ENCODE measurements around the gene RAD23A.
"Not testable (repeated sequence)": the region's sequence is repeated elsewhere in the genome, so short reads cannot be mapped to it uniquely, and the experiment has no call there.

Gene RAD23A

DNA sequence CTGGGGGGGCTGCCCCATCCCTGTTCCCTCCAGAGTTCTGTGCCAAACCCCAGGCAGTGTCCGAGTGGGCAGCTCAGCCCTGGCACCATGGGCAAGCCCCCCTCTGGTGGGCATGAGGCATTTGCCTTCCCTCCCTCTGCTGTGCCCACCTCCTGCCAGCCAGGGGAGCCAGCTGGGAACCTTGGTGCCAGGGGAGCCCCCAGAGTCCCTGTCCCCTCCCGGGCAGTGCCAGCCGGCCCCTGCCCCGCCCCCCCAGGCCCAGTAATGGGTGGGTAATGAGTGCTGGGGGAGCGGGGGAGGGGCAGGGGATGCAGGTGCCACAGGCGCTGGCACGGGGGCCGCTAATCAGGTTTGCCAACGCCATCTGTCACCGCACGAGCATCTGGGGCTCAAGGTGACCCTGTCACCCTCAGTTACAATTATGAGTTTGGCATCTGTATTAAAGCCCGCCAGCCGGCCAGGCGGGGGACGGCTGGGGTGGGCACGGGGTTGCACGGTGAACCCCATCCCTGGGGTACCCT, 29.6 kb downstream of the RAD23A start:
- no peak overlapping the region for H3K4me3 Mint-ChIP-seq
- TF ChIP-seq CTCF (IDR thresholded peaks at IDR 0.05; ENCODE audit: unreplicated experiment in 3 of 3) = no peak
- peaks cover 33% of the 10 kb centered on the region for H3K27me3 Mint-ChIP-seq (ENCODE audit: low read depth)
- H3K27ac Mint-ChIP-seq = no peak overlapping the region
- no peaks in the 10 kb centered on the region for H3K36me3 Mint-ChIP-seq (ENCODE audit: low read depth)
- no peaks in the 10 kb centered on the region for H3K9me3 Mint-ChIP-seq
- no peaks in the 10 kb centered on the region for H3K4me1 Mint-ChIP-seq

DNA sequence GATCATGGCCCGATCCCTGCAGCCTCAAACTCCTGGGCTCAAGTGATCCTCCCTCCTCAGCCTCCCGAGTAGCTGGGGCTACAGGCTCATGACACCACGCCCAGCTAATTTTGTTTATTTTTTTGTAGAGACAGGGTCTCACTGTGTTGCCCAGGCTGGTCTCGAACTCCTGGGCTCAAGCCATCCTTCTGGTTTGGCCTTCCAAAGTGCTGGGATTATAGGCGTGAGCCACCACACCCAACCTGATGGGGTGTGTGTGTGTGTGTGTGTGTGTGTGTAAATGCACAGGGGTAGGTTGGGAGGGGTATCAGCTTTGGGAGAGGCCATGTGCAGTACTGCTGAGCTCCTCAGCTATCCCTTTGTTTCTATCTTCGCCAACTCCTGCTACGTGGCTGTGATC, 30.4 kb downstream of the RAD23A start:
- H3K4me3 Mint-ChIP-seq; H3K4me1 Mint-ChIP-seq; H3K27ac Mint-ChIP-seq; H3K9me3 Mint-ChIP-seq; H3K36me3 Mint-ChIP-seq (ENCODE audit: low read depth): not testable (repeated sequence)
- H3K27me3 Mint-ChIP-seq (ENCODE audit: low read depth) = peaks cover 33% of the 10 kb centered on the region

- no peak overlapping the region for H3K27ac Mint-ChIP-seq
- H3K4me3 Mint-ChIP-seq = no peak overlapping the region
- TF ChIP-seq CTCF (IDR thresholded peaks at IDR 0.05; ENCODE audit: unreplicated experiment in 3 of 3) = no peak
- H3K36me3 Mint-ChIP-seq (ENCODE audit: low read depth) = no peaks in the 10 kb centered on the region
- H3K27me3 Mint-ChIP-seq (ENCODE audit: low read depth) = peaks cover 27% of the 10 kb centered on the region
- peaks cover 3% of the 10 kb centered on the region for H3K4me1 Mint-ChIP-seq
- H3K9me3 Mint-ChIP-seq = no peaks in the 10 kb centered on the region
Measured at GRCh38 chr19:12979974-12980373, 34.3 kb downstream of the RAD23A start.

GRCh38 chr19:12982648-12983047, 37.0 kb downstream of the RAD23A start:
- Mint-ChIP-seq H3K4me1 (peaks cover 16% of the 10 kb centered on the region), H3K27me3 (ENCODE audit: low read depth) (peaks cover 47% of the 10 kb centered on the region), H3K9me3 (no peaks in the 10 kb centered on the region), H3K4me3 (no peak overlapping the region), H3K27ac (no peak overlapping the region), H3K36me3 (ENCODE audit: low read depth) (no peaks in the 10 kb centered on the region)
- no peak for TF ChIP-seq CTCF (IDR thresholded peaks at IDR 0.05; ENCODE audit: unreplicated experiment in 3 of 3)

- Mint-ChIP-seq H3K4me1 (peaks cover 16% of the 10 kb centered on the region), H3K27ac (no peak overlapping the region), H3K36me3 (ENCODE audit: low read depth) (no peaks in the 10 kb centered on the region), H3K4me3 (no peak overlapping the region), H3K27me3 (ENCODE audit: low read depth) (peaks cover 45% of the 10 kb centered on the region), H3K9me3 (no peaks in the 10 kb centered on the region)
- TF ChIP-seq CTCF (IDR thresholded peaks at IDR 0.05; ENCODE audit: unreplicated experiment in 3 of 3) = no peak
Measured at GRCh38 chr19:12983091-12983490, 37.4 kb downstream of the RAD23A start.

DNA sequence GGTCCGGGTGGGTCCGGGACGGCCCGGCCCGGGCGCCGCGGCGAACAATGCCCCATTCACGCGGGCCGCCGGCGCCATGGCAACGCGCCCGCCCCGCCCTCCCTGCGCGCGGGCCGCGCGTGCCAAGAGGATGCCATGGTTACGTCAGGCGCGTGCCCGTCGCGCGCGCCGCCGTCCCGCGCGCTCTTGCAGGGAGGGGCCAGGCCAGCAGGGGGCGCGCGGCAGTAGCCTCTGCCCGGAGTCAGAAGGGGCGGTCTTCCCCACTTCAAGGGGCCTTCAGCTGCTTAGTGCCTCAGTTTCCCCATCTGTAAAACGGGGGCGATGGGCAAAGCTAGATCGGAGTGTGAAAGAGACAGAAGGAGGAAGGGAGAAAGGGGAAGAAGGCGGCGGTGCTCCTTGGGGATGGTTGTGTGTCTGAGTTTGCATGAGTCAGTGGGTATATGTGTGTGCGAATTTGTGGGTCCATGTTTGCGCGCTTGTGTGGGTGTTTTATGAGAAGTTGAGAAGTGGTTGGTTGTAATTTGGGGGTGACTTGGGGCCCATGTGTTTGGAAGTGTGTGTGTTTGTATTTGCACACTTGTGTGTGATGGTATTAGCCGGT, 38.0 kb downstream of the RAD23A start:
- Mint-ChIP-seq H3K4me3 (no peak overlapping the region), H3K27me3 (ENCODE audit: low read depth) (peaks cover 42% of the 10 kb centered on the region), H3K36me3 (ENCODE audit: low read depth) (no peaks in the 10 kb centered on the region), H3K27ac (no peak overlapping the region), H3K9me3 (no peaks in the 10 kb centered on the region), H3K4me1 (peaks cover 16% of the 10 kb centered on the region)
- TF ChIP-seq CTCF (IDR thresholded peaks at IDR 0.05; ENCODE audit: unreplicated experiment in 3 of 3) = peak; percentile 87 to 93 (median 91)

All from nephron (organoid).